ENCODE data around the gene UMODL1. TPM values are rescaled to one million over a fixed set of nuclear protein-coding genes. Genes with fewer than 3 reads are reported as not detected.

The UMODL1 gene
- total RNA-seq = under 1 TPM; 0.19 to 0.20 TPM

GRCh38 chr21:42071146-42071737 is at the start of gene UMODL1:
Gene UMODL1, plus strand, starts transcription at chr21:42071317. Its CDS starts 0 bp downstream, at chr21:42071317.

Other genes starting within 250 kb of the UMODL1 start
- 10 to 100 TPM; 10.3 to 10.6 TPM for gene PRDM15, start 192.0 kb upstream of the UMODL1 start, total RNA-seq
- gene C2CD2, start 117.3 kb upstream of the UMODL1 start, total RNA-seq = 1 to 10 TPM; 5.9 to 6.1 TPM
- 10 to 100 TPM; 24.0 to 25.5 TPM for gene ZBTB21, start 61.0 kb upstream of the UMODL1 start, total RNA-seq
- gene ABCG1, start 147.8 kb downstream of the UMODL1 start, total RNA-seq = 10 to 100 TPM; 14.0 to 16.3 TPM
- not detected for gene TFF3, start 244.1 kb downstream of the UMODL1 start, total RNA-seq

All from activated naive CD4-positive, alpha-beta T cell treated with anti-CD3 and anti-CD28 coated beads, Interleukin-2, amount 10 ng/mL, durations not matched to agents 5 hours and 36 hours (primary cell).